ENCODE results near the gene CERCAM. TPM values are rescaled to one million over a fixed set of nuclear protein-coding genes. Genes with fewer than 3 reads are reported as not detected.

CERCAM gene
- total and polyA plus RNA-seq, 2 of the 13 experiments (the other 11 are each of a cell fraction or from before 2014, with no cell fraction given): 9.0 to 17.1 TPM

DNA sequence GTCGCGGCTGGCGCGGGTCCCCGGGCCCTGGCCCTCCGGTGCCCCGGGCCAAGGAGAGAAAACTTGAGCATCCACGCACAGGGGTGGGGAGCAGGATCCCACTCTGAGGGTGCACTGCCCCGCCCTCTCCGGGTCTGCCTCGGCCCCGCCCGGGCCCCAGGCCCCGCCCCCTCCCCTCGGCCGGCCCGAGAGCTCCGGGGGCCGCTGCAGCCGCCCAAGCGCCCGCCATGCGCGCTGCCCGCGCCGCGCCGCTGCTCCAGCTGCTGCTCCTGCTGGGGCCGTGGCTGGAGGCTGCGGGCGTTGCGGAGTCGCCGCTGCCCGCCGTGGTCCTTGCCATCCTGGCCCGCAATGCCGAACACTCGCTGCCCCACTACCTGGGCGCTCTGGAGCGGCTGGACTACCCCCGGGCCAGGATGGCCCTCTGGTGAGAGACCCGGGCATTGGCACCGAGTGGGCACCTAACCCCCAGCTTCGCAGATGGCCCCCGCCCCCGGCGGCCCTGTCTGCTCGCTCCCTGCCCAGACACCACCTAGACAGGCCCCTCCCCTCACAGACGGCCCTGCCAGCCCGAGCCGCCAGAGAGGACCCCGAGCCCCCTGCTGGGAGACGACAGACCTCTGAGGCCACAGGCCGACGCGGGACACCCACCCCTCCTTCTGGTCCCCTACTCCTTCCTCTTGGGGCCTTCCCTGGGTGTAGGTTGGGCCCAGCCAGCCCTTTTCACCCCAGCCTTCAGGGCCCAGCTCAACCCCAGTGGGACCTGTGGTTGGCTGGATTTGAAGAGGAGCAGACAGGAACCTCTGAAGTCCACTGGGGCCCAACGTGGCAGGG is at the start of gene CERCAM (continued):
- TF ChIP-seq FIP1L1 (IDR thresholded peaks at IDR 0.05; ENCODE audit: borderline replicate concordance, insufficient read depth, low read depth, low read length) (no peak), ZNF501 (CRISPR knock-in tag; IDR thresholded peaks at IDR 0.05) (peak; percentile 71), ZNF782 (CRISPR knock-in tag; IDR thresholded peaks at IDR 0.05; ENCODE audit: borderline replicate concordance) (no peak), KDM5A (IDR thresholded peaks at IDR 0.05; ENCODE audit: borderline replicate concordance, low read length) (no peak), ZNF549 (CRISPR knock-in tag; IDR thresholded peaks at IDR 0.05) (no peak), NPAS2 (CRISPR knock-in tag; IDR thresholded peaks at IDR 0.05; ENCODE audit: borderline replicate concordance) (no peak), EP300 (IDR thresholded peaks at IDR 0.05; ENCODE audit: low read depth in 2 of 2, low read length in 2 of 2) (no peak), EP300 (CRISPR knock-in tag; IDR thresholded peaks at IDR 0.05; ENCODE audit: borderline replicate concordance) (no peak), AGO2 (optimal IDR thresholded peaks at IDR 0.05; ENCODE audit: low read depth, low read length) (no peak), FOSL1 (CRISPR knock-in tag; IDR thresholded peaks at IDR 0.05; ENCODE audit: borderline replicate concordance) (no peak), PRMT3 (CRISPR knock-in tag; IDR thresholded peaks at IDR 0.05; ENCODE audit: borderline replicate concordance, low read depth) (no peak), ZNF10 (CRISPR knock-in tag; IDR thresholded peaks at IDR 0.05; ENCODE audit: borderline replicate concordance, low read depth) (no peak), GATAD2A (CRISPR knock-in tag; IDR thresholded peaks at IDR 0.05) (0 out of 2 replicates have a peak, but pooled peaks have one; percentile 18), ZNF143 (CRISPR knock-in tag; IDR thresholded peaks at IDR 0.05) (no peak), MBD4 (IDR thresholded peaks at IDR 0.05; ENCODE audit: borderline replicate concordance, low read length) (no peak)
- TF ChIP-seq, protein P1, sequence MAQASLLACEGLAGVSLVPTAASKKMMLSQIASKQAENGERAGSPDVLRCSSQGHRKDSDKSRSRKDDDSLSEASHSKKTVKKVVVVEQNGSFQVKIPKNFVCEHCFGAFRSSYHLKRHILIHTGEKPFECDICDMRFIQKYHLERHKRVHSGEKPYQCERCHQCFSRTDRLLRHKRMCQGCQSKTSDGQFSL (CRISPR knock-in tag; IDR thresholded peaks at IDR 0.05): no peak
- TF ChIP-seq, protein P2, sequence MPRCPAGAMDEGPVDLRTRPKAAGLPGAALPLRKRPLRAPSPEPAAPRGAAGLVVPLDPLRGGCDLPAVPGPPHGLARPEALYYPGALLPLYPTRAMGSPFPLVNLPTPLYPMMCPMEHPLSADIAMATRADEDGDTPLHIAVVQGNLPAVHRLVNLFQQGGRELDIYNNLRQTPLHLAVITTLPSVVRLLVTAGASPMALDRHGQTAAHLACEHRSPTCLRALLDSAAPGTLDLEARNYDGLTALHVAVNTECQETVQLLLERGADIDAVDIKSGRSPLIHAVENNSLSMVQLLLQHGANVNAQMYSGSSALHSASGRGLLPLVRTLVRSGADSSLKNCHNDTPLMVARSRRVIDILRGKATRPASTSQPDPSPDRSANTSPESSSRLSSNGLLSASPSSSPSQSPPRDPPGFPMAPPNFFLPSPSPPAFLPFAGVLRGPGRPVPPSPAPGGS (CRISPR knock-in tag; IDR thresholded peaks at IDR 0.05): no peak
- TF ChIP-seq, protein P3, sequence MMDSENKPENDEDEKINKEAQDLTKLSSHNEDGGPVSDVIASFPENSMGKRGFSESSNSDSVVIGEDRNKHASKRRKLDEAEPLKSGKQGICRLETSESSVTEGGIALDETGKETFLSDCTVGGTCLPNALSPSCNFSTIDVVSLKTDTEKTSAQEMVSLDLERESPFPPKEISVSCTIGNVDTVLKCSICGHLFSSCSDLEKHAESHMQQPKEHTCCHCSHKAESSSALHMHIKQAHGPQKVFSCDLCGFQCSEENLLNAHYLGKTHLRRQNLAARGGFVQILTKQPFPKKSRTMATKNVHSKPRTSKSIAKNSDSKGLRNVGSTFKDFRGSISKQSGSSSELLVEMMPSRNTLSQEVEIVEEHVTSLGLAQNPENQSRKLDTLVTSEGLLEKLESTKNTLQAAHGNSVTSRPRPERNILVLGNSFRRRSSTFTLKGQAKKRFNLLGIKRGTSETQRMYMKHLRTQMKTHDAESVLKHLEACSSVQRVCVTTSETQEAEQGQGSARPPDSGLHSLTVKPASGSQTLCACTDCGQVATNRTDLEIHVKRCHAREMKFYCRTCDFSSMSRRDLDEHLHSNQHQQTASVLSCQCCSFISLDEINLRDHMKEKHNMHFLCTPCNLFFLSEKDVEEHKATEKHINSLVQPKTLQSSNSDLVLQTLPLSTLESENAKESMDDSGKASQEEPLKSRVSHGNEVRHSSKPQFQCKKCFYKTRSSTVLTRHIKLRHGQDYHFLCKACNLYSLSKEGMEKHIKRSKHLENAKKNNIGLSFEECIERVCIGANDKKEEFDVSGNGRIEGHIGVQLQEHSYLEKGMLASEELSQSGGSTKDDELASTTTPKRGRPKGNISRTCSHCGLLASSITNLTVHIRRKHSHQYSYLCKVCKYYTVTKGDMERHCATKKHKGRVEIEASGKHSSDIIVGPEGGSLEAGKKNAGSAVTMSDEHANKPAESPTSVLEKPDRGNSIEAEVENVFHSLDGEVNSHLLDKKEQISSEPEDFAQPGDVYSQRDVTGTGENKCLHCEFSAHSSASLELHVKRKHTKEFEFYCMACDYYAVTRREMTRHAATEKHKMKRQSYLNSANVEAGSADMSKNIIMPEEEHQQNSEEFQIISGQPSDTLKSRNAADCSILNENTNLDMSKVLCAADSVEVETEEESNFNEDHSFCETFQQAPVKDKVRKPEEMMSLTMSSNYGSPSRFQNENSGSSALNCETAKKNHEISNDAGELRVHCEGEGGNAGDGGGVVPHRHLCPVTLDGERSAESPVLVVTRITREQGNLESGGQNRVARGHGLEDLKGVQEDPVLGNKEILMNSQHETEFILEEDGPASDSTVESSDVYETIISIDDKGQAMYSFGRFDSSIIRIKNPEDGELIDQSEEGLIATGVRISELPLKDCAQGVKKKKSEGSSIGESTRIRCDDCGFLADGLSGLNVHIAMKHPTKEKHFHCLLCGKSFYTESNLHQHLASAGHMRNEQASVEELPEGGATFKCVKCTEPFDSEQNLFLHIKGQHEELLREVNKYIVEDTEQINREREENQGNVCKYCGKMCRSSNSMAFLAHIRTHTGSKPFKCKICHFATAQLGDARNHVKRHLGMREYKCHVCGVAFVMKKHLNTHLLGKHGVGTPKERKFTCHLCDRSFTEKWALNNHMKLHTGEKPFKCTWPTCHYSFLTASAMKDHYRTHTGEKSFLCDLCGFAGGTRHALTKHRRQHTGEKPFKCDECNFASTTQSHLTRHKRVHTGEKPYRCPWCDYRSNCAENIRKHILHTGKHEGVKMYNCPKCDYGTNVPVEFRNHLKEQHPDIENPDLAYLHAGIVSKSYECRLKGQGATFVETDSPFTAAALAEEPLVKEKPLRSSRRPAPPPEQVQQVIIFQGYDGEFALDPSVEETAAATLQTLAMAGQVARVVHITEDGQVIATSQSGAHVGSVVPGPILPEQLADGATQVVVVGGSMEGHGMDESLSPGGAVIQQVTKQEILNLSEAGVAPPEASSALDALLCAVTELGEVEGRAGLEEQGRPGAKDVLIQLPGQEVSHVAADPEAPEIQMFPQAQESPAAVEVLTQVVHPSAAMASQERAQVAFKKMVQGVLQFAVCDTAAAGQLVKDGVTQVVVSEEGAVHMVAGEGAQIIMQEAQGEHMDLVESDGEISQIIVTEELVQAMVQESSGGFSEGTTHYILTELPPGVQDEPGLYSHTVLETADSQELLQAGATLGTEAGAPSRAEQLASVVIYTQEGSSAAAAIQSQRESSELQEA (CRISPR knock-in tag; IDR thresholded peaks at IDR 0.05; ENCODE audit: not compliant biosample characterization): no peak

All from HepG2 (cell line).